ENCODE measurements around the gene PAX2. TPM values are rescaled to one million over a fixed set of nuclear protein-coding genes. Genes with fewer than 3 reads are reported as not detected.

PAX2 gene
- total and polyA plus RNA-seq, 2 of the 8 experiments (the other 6 are each of a cell fraction or from before 2014, with no cell fraction given) = 0.02 TPM; not detected in 1

- no peak for FAIRE-seq
- DNase-seq (ENCODE audit: low read depth in 1 of 2, low spot score in 2 of 2) = peak in 1 of 2 experiments; percentile 64
- H3K4me2 ChIP-seq (ENCODE audit: insufficient read depth in 1 of 2, low read depth in 2 of 2, low read length in 2 of 2) = peak overlapping the region; percentile 45 to 58
These were observed 7.1 kb upstream of the PAX2 start for GRCh38 chr10:100738055-100738827.

More at GRCh38 chr10:100738055-100738827, 7.1 kb upstream of the PAX2 start:
- peak overlapping the region in 1 of 4 experiments; percentile 37; a peak in 4 of 8 replicates for H3K4me3 ChIP-seq (ENCODE audit: extremely low read depth in 1 of 4, insufficient read depth in 2 of 4, low read depth in 3 of 4, low read length in 4 of 4)
- H2AK5ac ChIP-seq (ENCODE audit: low read depth, low read length) = 0 out of 2 replicates have a peak overlapping the region, but pooled peaks have one; percentile 75
- TF ChIP-seq HDAC2 (IDR thresholded peaks at IDR 0.05; ENCODE audit: borderline replicate concordance in 1 of 2, low read depth in 2 of 2, low read length in 2 of 2) = no peak
- no peak for TF ChIP-seq BACH1 (IDR thresholded peaks at IDR 0.05; ENCODE audit: low read length)
- TF ChIP-seq KDM1A (IDR thresholded peaks at IDR 0.05; ENCODE audit: borderline replicate concordance, low read length) = peak; percentile 84
- no peak for TF ChIP-seq USF2 (IDR thresholded peaks at IDR 0.05; ENCODE audit: low read length)
- TF ChIP-seq RNF2 (IDR thresholded peaks at IDR 0.05; ENCODE audit: borderline replicate concordance, low read depth, low read length, missing control alignments, poor library complexity, severe bottlenecking) = peak; percentile 82
- TF ChIP-seq E2F6 (IDR thresholded peaks at IDR 0.05) = no peak
- peak overlapping the region; percentile 44; the same call in 1 of the 2 replicates for H2BK5ac ChIP-seq (ENCODE audit: low read depth, low read length)
- no peaks in the 10 kb centered on the region for H3K79me1 ChIP-seq (ENCODE audit: low read depth, low read length)
- no peak overlapping the region for H3K27ac ChIP-seq (ENCODE audit: low read depth, low read length)
- H3K56ac ChIP-seq (replicated peaks; ENCODE audit: insufficient read length, low read depth, low read length) = no peak overlapping the region
- H3K14ac ChIP-seq (ENCODE audit: insufficient read length) = no peak overlapping the region
- H2BK12ac ChIP-seq (ENCODE audit: low read depth, low read length) = peak overlapping the region; percentile 72; the same call in 1 of the 2 replicates
- no peak overlapping the region for H4K5ac ChIP-seq (ENCODE audit: insufficient read length, low read depth, low read length)
- H2BK120ac ChIP-seq (replicated peaks; ENCODE audit: low read depth, low read length) = no peak overlapping the region
- no peak overlapping the region for H2BK15ac ChIP-seq (ENCODE audit: low read length)
- H3K23me2 ChIP-seq (ENCODE audit: low read depth, low read length) = peaks cover 11% of the 10 kb centered on the region; the same call in 1 of the 2 replicates
- H3K18ac ChIP-seq (ENCODE audit: extremely low read depth, low read length) = peak overlapping the region; percentile 34
- no peak overlapping the region for H4K91ac ChIP-seq (replicated peaks; ENCODE audit: insufficient read length, low read length)
- peaks cover 21 to 27% of the 10 kb centered on the region in 2 experiments for H4K20me1 ChIP-seq (replicated peaks in 1 of 2; ENCODE audit: control insufficient read depth in 1 of 2, insufficient read depth in 2 of 2, low read length in 2 of 2)
- no peak overlapping the region for H4K8ac ChIP-seq (ENCODE audit: extremely low read depth, insufficient read depth, low read length)
- H3K4me1 ChIP-seq (replicated peaks in 1 of 4; ENCODE audit: control insufficient read depth in 3 of 4, insufficient read depth in 4 of 4, low read length in 3 of 4) = peaks cover 0 to 30% (median 24%) of the 10 kb centered on the region in 4 experiments; a peak in 6 of 7 replicates
- peaks cover 91 to 100% (median 100%) of the 10 kb centered on the region in 4 experiments for H3K27me3 ChIP-seq (replicated peaks in 1 of 4; ENCODE audit: control insufficient read depth in 3 of 4, extremely low read depth in 1 of 4, insufficient read depth in 3 of 4, low read length in 3 of 4)
- ChIA-PET POLR2A (ENCODE audit: partially characterized antibody) (interaction anchor here (1.1 to 2.8 kb wide), 2 partner anchors 9 to 312 kb away, joined by 3 to 7 read pairs; no protein-coding TSS in a partner anchor), CTCF (ENCODE audit: partially characterized antibody) (interaction anchor here (0.5 to 3.8 kb wide), 12 partner anchors 9 to 393 kb away, joined by 3 to 16 read pairs (median 3); partner anchors contain the start of gene TLX1)
- H3K79me2 ChIP-seq (ENCODE audit: control insufficient read depth in 1 of 2, insufficient read depth in 2 of 2, low read length in 2 of 2) = no peaks in the 10 kb centered on the region
- H3K9ac ChIP-seq (replicated peaks in 1 of 4; ENCODE audit: extremely low read depth in 1 of 4, low read depth in 3 of 4, low read length in 3 of 4) = no peak overlapping the region
- no peak overlapping the region for H3K4ac ChIP-seq (replicated peaks; ENCODE audit: insufficient read length, low read depth, low read length)
- H2AFZ ChIP-seq (ENCODE audit: low read length) = no peak overlapping the region
- no peaks in the 10 kb centered on the region for H3K9me3 ChIP-seq (ENCODE audit: insufficient read depth in 2 of 2, low read depth in 1 of 2, low read length in 1 of 2)
- 4% methylated on average over 19 of the region's 21 CpGs; no CpG with 5 or more reads in 1 of the 2 experiments for WGBS, 2 experiments (ENCODE audit: extremely low coverage in 1 of 2, insufficient coverage in 1 of 2, insufficient read length in 1 of 2, insufficient replicate concordance in 2 of 2, low coverage in 1 of 2, low lambda C conversion rate in 2 of 2, missing lambda C conversion rate in 1 of 2)
- H2BK20ac ChIP-seq (ENCODE audit: low read length) = peak overlapping the region; percentile 86; the same call in 1 of the 2 replicates
- peaks cover 0 to 9% (median 0%) of the 10 kb centered on the region in 4 experiments; a peak in 1 of 8 replicates for H3K36me3 ChIP-seq (ENCODE audit: control insufficient read depth in 2 of 4, insufficient read depth in 4 of 4, low read length in 3 of 4)
- H3K23ac ChIP-seq (ENCODE audit: insufficient read length) = no peak overlapping the region

Data from H1 (cell line).